H1 (cell line): Measurements from ENCODE around the gene IFNG. TPM values are rescaled to one million over a fixed set of nuclear protein-coding genes. Genes with fewer than 3 reads are reported as not detected.

Experiments
- CBX8 ChIP-seq: fragments of 300-800, 300-1000 bp; sonication (generic); IDR thresholded peaks from 2 replicates; pipeline ENCODE4 v1.7.1; 2016; ENCODE audit warnings: low read depth, low read length, borderline replicate concordance
- CHD7 ChIP-seq: fragments of 300-600 bp; sonication (generic); IDR thresholded peaks from 2 replicates; pipeline ENCODE4 v1.7.1; 2012; ENCODE audit warnings: low read length, moderate library complexity, mild to moderate bottlenecking, inconsistent platforms; ENCODE audit not compliant: insufficient replicate concordance
- CREB1 ChIP-seq: IDR thresholded peaks from 2 replicates; pipeline ENCODE4 v1.6.1; 2012; ENCODE audit warnings: inconsistent platforms
- GABPA ChIP-seq: IDR thresholded peaks from 2 replicates; pipeline ENCODE4 v1.6.1; 2011; ENCODE audit warnings: mild to moderate bottlenecking, low read length, moderate library complexity, borderline replicate concordance; ENCODE audit not compliant: insufficient read depth
- JUN ChIP-seq: IDR thresholded peaks from 2 replicates; pipeline ENCODE4 v1.6.1; 2011; ENCODE audit warnings: low read depth, mild to moderate bottlenecking, improper control_type of control experiment, low read length
- RNF2 ChIP-seq: fragments of 200-900, 300-1000 bp; sonication (generic); IDR thresholded peaks from 2 replicates; pipeline ENCODE4 v1.7.1; 2016; ENCODE audit warnings: borderline replicate concordance, low read depth, mild to moderate bottlenecking, antibody characterized with exemption, low read length; ENCODE audit not compliant: poor library complexity, severe bottlenecking; ENCODE audit errors: missing control alignments
- SP4 ChIP-seq: IDR thresholded peaks from 2 replicates; pipeline ENCODE4 v1.6.1; 2012; ENCODE audit warnings: low read length, inconsistent platforms
- SRF ChIP-seq: IDR thresholded peaks from 2 replicates; pipeline ENCODE4 v1.6.1; 2011; ENCODE audit warnings: mild to moderate bottlenecking, low read depth, low read length, moderate library complexity
- USF2 ChIP-seq: IDR thresholded peaks from 2 replicates; pipeline ENCODE4 v1.6.1; 2011; ENCODE audit warnings: low read length, improper control_type of control experiment
- YY1 ChIP-seq: IDR thresholded peaks from 2 replicates; pipeline ENCODE4 v1.6.1; 2011; ENCODE audit warnings: low read depth, mild to moderate bottlenecking, low read length
- polyA plus RNA-seq, 7 experiments: library from polyadenylated mRNA; depleted of rRNA in 3 of 7; stranded (reverse) in 5 of 7; unstranded in 2 of 7; fragments of >200 nt in 5 of 7; fragments of 200-250 nt in 2 of 7; gene quantifications; 1 replicate in 5 of 7; 2 replicates in 1 of 7; 4 replicates in 1 of 7; pipeline versions ENCODE4 v1.2.1 to v1.2.3, GENCODE V29; 2011 to 2013; ENCODE audit warnings: missing spikeins in 2 of 7, mixed read lengths in 2 of 7
- total RNA-seq: library from RNA; stranded (reverse); fragmentation: NEBNext Ultra II Directional; extraction: Animal tissue kit (Norgen Biotek cat#: 25700); gene quantifications from 2 replicates; pipeline ENCODE4 v1.2.1, GENCODE V29; 2021

The IFNG gene
- total and polyA plus RNA-seq, 2 of the 8 experiments (the other 6 are each of a cell fraction or from before 2014, with no cell fraction given), result not detected

- TF ChIP-seq CHD7, result no peak
- TF ChIP-seq CBX8, result no peak
- TF ChIP-seq RNF2, result no peak
- no peak for TF ChIP-seq GABPA
- no peak for TF ChIP-seq CREB1
- no peak for TF ChIP-seq SRF
- no peak for TF ChIP-seq SP4
- TF ChIP-seq USF2, result no peak
- TF ChIP-seq YY1, result no peak
- no peak for TF ChIP-seq JUN
Measured at GRCh38 chr12:68203460-68203875, 43.9 kb upstream of the IFNG start (continued).
